GM18870 (cell line): Measurements from ENCODE around the gene GNAT1.

Experiments
- ATAC-seq: cut with Tn5 transposase; IDR thresholded peaks from one replicate; pipeline ENCODE4 v1.9.1; 2021; ENCODE audit warnings: moderate library complexity; ENCODE audit not compliant: unreplicated experiment

Gene GNAT1

GRCh38 chr3:50162034-50162883 lies 29.2 kb upstream of the GNAT1 start:
- no peak for ATAC-seq

- ATAC-seq: no peak
Observed at GRCh38 chr3:50163572-50164455, 27.6 kb upstream of the GNAT1 start.

- ATAC-seq: no peak
Observed at GRCh38 chr3:50164481-50164880, 26.9 kb upstream of the GNAT1 start.

- ATAC-seq: no peak
Observed at GRCh38 chr3:50164984-50165909, 26.2 kb upstream of the GNAT1 start.

GRCh38 chr3:50165910-50166538 lies 25.4 kb upstream of the GNAT1 start:
- ATAC-seq: no peak

- ATAC-seq: no peak
Observed at GRCh38 chr3:50166620-50167019, 24.8 kb upstream of the GNAT1 start.

- ATAC-seq: no peak
Observed at GRCh38 chr3:50167069-50167840, 24.2 kb upstream of the GNAT1 start.

GRCh38 chr3:50167841-50168209 lies 23.6 kb upstream of the GNAT1 start:
- ATAC-seq: no peak

GRCh38 chr3:50168388-50168787 lies 23.0 kb upstream of the GNAT1 start:
- no peak for ATAC-seq

- ATAC-seq: no peak
Observed at GRCh38 chr3:50168791-50169190, 22.6 kb upstream of the GNAT1 start.

- no peak for ATAC-seq
Observed at GRCh38 chr3:50169232-50169832, 22.1 kb upstream of the GNAT1 start.

- no peak for ATAC-seq
Observed at GRCh38 chr3:50169858-50170257, 21.6 kb upstream of the GNAT1 start.

- ATAC-seq: no peak
Observed at GRCh38 chr3:50170689-50171088, 20.7 kb upstream of the GNAT1 start.

- ATAC-seq: no peak
Observed at GRCh38 chr3:50171540-50172301, 19.7 kb upstream of the GNAT1 start.

- ATAC-seq: no peak
Observed at GRCh38 chr3:50172626-50173220, 18.7 kb upstream of the GNAT1 start.

GRCh38 chr3:50173685-50174516 lies 17.5 kb upstream of the GNAT1 start:
- ATAC-seq: no peak

- no peak for ATAC-seq
Observed at GRCh38 chr3:50174517-50174895, 16.9 kb upstream of the GNAT1 start.
